CD4-positive, CD25-positive, alpha-beta regulatory T cell (primary cell): ENCODE measurements around the gene LRRTM3. TPM values are rescaled to one million over a fixed set of nuclear protein-coding genes. Genes with fewer than 3 reads are reported as not detected.

Experiments
- ATAC-seq, 2 donors: fragments of 150-1000 bp; cut with Tn5 transposase; one replicate each; pipeline ENCODE4 v1.10.0; 2021; ENCODE audit warnings: low read depth in 2 of 2, moderate number of reproducible peaks in 2 of 2, moderate library complexity in 1 of 2
- DNase-seq, 3 donors: peaks; one replicate each; pipeline versions ENCODE4 v3.0.0 to v3.0.0-alpha.2; 2012 to 2022; ENCODE audit warnings: mixed read lengths in 1 of 3
- H3K27ac ChIP-seq: one replicate; pipeline ENCODE4 v1.7.0; 2013; ENCODE audit warnings: mild to moderate bottlenecking, low read length; ENCODE audit not compliant: insufficient read depth, poor library complexity, severe bottlenecking
- H3K27me3 ChIP-seq: one replicate; pipeline ENCODE4 v1.7.0; 2013; ENCODE audit warnings: low read length; ENCODE audit not compliant: control insufficient read depth, insufficient read depth
- H3K36me3 ChIP-seq: one replicate; pipeline ENCODE4 v1.7.0; 2013; ENCODE audit warnings: mild to moderate bottlenecking, low read length, moderate library complexity; ENCODE audit not compliant: control insufficient read depth, insufficient read depth
- H3K4me1 ChIP-seq: 2 replicates; pipeline ENCODE4 v1.7.0; 2013; ENCODE audit warnings: mild to moderate bottlenecking, low read length; ENCODE audit not compliant: insufficient read depth, control insufficient read depth, poor library complexity, severe bottlenecking
- H3K4me3 ChIP-seq: one replicate; pipeline ENCODE4 v1.7.0; 2013; ENCODE audit warnings: low read depth, mild to moderate bottlenecking, low read length, moderate library complexity
- H3K9me3 ChIP-seq, 2 experiments: 1 replicate in 1 of 2; 2 replicates in 1 of 2; pipeline ENCODE4 v1.7.0; 2013; ENCODE audit warnings: low read length in 2 of 2, mild to moderate bottlenecking in 1 of 2, moderate library complexity in 1 of 2; ENCODE audit not compliant: control insufficient read depth in 2 of 2
- H3K27ac Mint-ChIP-seq, 3 donors: one replicate each; pipeline ENCODE4 v1.8.0; 2020 to 2022; ENCODE audit warnings: mild to moderate bottlenecking in 3 of 3, mixed read lengths in 3 of 3, moderate library complexity in 2 of 3
- H3K27me3 Mint-ChIP-seq: one replicate; pipeline ENCODE4 v1.8.0; 2022; ENCODE audit warnings: mild to moderate bottlenecking, mixed read lengths
- H3K36me3 Mint-ChIP-seq: one replicate; pipeline ENCODE4 v1.8.0; 2020; ENCODE audit warnings: mixed read lengths
- H3K4me1 Mint-ChIP-seq, 4 donors: one replicate each; pipeline ENCODE4 v1.8.0; 2020 to 2022; ENCODE audit warnings: mixed read lengths in 4 of 4, mild to moderate bottlenecking in 1 of 4
- H3K4me3 Mint-ChIP-seq, 4 donors: one replicate each; pipeline ENCODE4 v1.8.0; 2020 to 2022; ENCODE audit warnings: mild to moderate bottlenecking in 4 of 4, mixed read lengths in 4 of 4, moderate library complexity in 3 of 4
- H3K9me3 Mint-ChIP-seq, 7 donors: one replicate each; pipeline ENCODE4 v1.8.0; 2020 to 2022; ENCODE audit warnings: mixed read lengths in 7 of 7, mild to moderate bottlenecking in 3 of 7, moderate library complexity in 2 of 7
- polyA plus RNA-seq, 4 donors: library from polyadenylated mRNA; unstranded; fragments of 300-500 nt; fragmentation: Illumina TruSeq; gene quantifications; one replicate each; pipeline ENCODE4 v1.2.3, GENCODE V29; 2021
- total RNA-seq: library from RNA; stranded (reverse); gene quantifications from one replicate; pipeline ENCODE4 v1.2.3, GENCODE V29; 2022

LRRTM3 gene
- total and polyA plus RNA-seq, 5 donors from 2014 or later: not detected

GRCh38 chr10:67036808-67037207 lies 111.0 kb downstream of the LRRTM3 start:
- Histone ChIP-seq H3K27me3 (no peaks in the 10 kb centered on the region), H3K36me3 (no peaks in the 10 kb centered on the region), H3K9me3 (no peaks in the 10 kb centered on the region), H3K27ac (no peak overlapping the region), H3K4me3 (no peak overlapping the region), H3K4me1 (no peaks in the 10 kb centered on the region)
- Mint-ChIP-seq H3K27me3 (no peaks in the 10 kb centered on the region), H3K36me3 (no peaks in the 10 kb centered on the region), H3K27ac (no peak overlapping the region), H3K9me3 (peaks cover 0 to 4% (median 2%) of the 10 kb centered on the region in 7 donors), H3K4me3 (no peak overlapping the region), H3K4me1 (no peaks in the 10 kb centered on the region)
- ATAC-seq: no peak
- no peak for DNase-seq

DNA sequence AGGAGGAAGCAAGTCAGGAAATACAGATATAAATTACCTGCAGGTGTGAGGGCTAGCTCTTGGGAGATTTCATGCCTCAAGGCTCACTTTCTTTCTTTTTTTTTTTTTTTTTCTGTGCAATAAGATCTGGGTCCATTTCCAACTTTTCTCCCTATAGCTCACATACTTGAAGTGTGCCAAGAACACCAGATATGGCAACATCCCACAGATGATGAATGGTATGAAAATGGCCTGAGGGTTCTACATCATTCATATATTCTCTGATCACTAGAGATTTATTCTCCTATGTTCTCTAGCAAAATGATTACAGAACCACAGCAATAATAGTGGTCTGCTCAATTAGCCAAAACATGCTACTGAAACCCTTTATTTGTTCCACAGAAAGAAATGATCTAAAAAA lies 117.2 kb downstream of the LRRTM3 start:
- no peak overlapping the region for H3K4me3 Mint-ChIP-seq
- H3K27me3 ChIP-seq: no peaks in the 10 kb centered on the region
- H3K9me3 Mint-ChIP-seq: peaks cover 0 to 4% (median 0%) of the 10 kb centered on the region in 7 donors
- H3K9me3 ChIP-seq: no peaks in the 10 kb centered on the region
- no peaks in the 10 kb centered on the region for H3K4me1 Mint-ChIP-seq
- H3K4me3 ChIP-seq: no peak overlapping the region
- ATAC-seq (no peak), DNase-seq (no peak)
- no peak overlapping the region for H3K27ac ChIP-seq
- H3K36me3 Mint-ChIP-seq: no peaks in the 10 kb centered on the region
- no peaks in the 10 kb centered on the region for H3K27me3 Mint-ChIP-seq
- H3K36me3 ChIP-seq: no peaks in the 10 kb centered on the region
- no peaks in the 10 kb centered on the region for H3K4me1 ChIP-seq
- no peak overlapping the region for H3K27ac Mint-ChIP-seq

DNA sequence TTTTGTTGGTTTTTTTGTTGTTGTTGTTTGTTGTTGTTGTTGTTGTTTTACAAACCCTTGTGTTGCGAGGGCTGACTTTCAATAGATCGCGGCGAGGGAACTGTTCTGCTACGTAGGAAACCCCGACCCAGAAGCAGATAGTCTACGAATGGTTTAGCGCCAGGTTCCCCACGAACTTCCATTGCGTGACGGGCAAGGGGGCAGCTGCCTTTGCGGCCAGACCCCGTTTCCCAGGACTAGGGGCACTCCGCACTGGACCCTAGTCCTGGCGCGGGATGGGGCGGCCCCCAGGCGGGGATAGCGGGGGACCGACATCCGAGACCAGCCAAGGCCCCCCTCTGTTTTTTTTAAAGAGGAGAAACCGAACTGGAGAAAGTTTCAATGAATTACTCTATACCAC lies 119.6 kb downstream of the LRRTM3 start:
- Mint-ChIP-seq H3K27ac (no peak overlapping the region), H3K9me3 (peaks cover 0 to 4% (median 2%) of the 10 kb centered on the region in 7 donors), H3K36me3 (no peaks in the 10 kb centered on the region), H3K4me1 (no peaks in the 10 kb centered on the region), H3K4me3 (no peak overlapping the region), H3K27me3 (no peaks in the 10 kb centered on the region)
- H3K36me3 ChIP-seq: no peaks in the 10 kb centered on the region
- H3K4me3 ChIP-seq: no peak overlapping the region
- H3K4me1 ChIP-seq: no peaks in the 10 kb centered on the region
- DNase-seq (no peak), ATAC-seq (no peak)
- no peaks in the 10 kb centered on the region for H3K27me3 ChIP-seq
- no peaks in the 10 kb centered on the region for H3K9me3 ChIP-seq
- no peak overlapping the region for H3K27ac ChIP-seq

- Histone ChIP-seq H3K27me3 (no peaks in the 10 kb centered on the region), H3K9me3 (no peaks in the 10 kb centered on the region), H3K36me3 (no peaks in the 10 kb centered on the region), H3K4me3 (no peak overlapping the region), H3K27ac (no peak overlapping the region), H3K4me1 (no peaks in the 10 kb centered on the region)
- H3K9me3 Mint-ChIP-seq: peaks cover 0 to 4% (median 2%) of the 10 kb centered on the region in 7 donors
- no peaks in the 10 kb centered on the region for H3K4me1 Mint-ChIP-seq
- H3K36me3 Mint-ChIP-seq: no peaks in the 10 kb centered on the region
- no peak overlapping the region for H3K27ac Mint-ChIP-seq
- no peak overlapping the region for H3K4me3 Mint-ChIP-seq
- H3K27me3 Mint-ChIP-seq: no peaks in the 10 kb centered on the region
- DNase-seq (no peak), ATAC-seq (no peak)
These were observed 120.7 kb downstream of the LRRTM3 start for GRCh38 chr10:67046507-67046906.

DNA sequence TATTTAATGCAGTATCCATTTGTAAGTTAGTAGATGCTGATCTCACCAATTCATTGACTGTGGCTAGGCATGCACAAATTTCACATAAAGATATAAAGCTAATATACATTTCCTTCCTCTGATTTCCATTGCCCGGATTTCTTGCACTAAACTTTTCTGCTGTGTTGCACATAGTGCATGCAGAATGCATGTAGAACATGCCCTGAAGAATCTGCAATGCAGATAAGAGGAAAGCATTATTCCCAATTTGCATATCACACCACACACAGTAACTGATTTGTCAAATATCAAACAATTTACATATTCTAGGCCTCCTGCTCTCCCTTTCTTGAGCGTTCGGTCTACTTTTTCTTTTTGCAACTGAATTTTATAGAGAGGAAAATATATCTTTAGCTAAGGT lies 124.2 kb downstream of the LRRTM3 start:
- H3K4me1 Mint-ChIP-seq: no peaks in the 10 kb centered on the region
- no peak overlapping the region for H3K4me3 Mint-ChIP-seq
- ATAC-seq (no peak), DNase-seq (no peak)
- H3K9me3 ChIP-seq: no peaks in the 10 kb centered on the region
- H3K4me1 ChIP-seq: no peaks in the 10 kb centered on the region
- no peak overlapping the region for H3K27ac ChIP-seq
- H3K36me3 ChIP-seq: no peaks in the 10 kb centered on the region
- no peak overlapping the region for H3K27ac Mint-ChIP-seq
- no peak overlapping the region for H3K4me3 ChIP-seq
- no peaks in the 10 kb centered on the region for H3K27me3 ChIP-seq
- no peaks in the 10 kb centered on the region for H3K27me3 Mint-ChIP-seq
- no peaks in the 10 kb centered on the region for H3K36me3 Mint-ChIP-seq
- peaks cover 0 to 4% (median 2%) of the 10 kb centered on the region in 7 donors for H3K9me3 Mint-ChIP-seq

- H3K27me3 Mint-ChIP-seq: no peaks in the 10 kb centered on the region
- Histone ChIP-seq H3K36me3 (no peaks in the 10 kb centered on the region), H3K27ac (no peak overlapping the region), H3K9me3 (no peaks in the 10 kb centered on the region), H3K4me1 (no peaks in the 10 kb centered on the region), H3K27me3 (no peaks in the 10 kb centered on the region), H3K4me3 (no peak overlapping the region)
- H3K4me3 Mint-ChIP-seq: no peak overlapping the region
- H3K4me1 Mint-ChIP-seq: no peaks in the 10 kb centered on the region
- H3K36me3 Mint-ChIP-seq: no peaks in the 10 kb centered on the region
- no peak for DNase-seq
- ATAC-seq: no peak
- H3K9me3 Mint-ChIP-seq: peaks cover 0 to 4% (median 1%) of the 10 kb centered on the region in 7 donors
- no peak overlapping the region for H3K27ac Mint-ChIP-seq
These were observed 124.6 kb downstream of the LRRTM3 start for GRCh38 chr10:67050415-67050814.

- Mint-ChIP-seq H3K9me3 (peaks cover 0 to 10% (median 4%) of the 10 kb centered on the region in 7 donors), H3K4me3 (no peak overlapping the region), H3K36me3 (no peaks in the 10 kb centered on the region), H3K27ac (no peak overlapping the region), H3K4me1 (no peaks in the 10 kb centered on the region), H3K27me3 (no peaks in the 10 kb centered on the region)
- H3K4me3 ChIP-seq: no peak overlapping the region
- H3K27ac ChIP-seq: no peak overlapping the region
- no peak for ATAC-seq
- H3K4me1 ChIP-seq: no peaks in the 10 kb centered on the region
- no peaks in the 10 kb centered on the region for H3K27me3 ChIP-seq
- DNase-seq: no peak
- no peaks in the 10 kb centered on the region for H3K36me3 ChIP-seq
- H3K9me3 ChIP-seq: peaks cover 0 to 2% of the 10 kb centered on the region in 2 experiments
These were observed 146.8 kb downstream of the LRRTM3 start for GRCh38 chr10:67072654-67073053.

DNA sequence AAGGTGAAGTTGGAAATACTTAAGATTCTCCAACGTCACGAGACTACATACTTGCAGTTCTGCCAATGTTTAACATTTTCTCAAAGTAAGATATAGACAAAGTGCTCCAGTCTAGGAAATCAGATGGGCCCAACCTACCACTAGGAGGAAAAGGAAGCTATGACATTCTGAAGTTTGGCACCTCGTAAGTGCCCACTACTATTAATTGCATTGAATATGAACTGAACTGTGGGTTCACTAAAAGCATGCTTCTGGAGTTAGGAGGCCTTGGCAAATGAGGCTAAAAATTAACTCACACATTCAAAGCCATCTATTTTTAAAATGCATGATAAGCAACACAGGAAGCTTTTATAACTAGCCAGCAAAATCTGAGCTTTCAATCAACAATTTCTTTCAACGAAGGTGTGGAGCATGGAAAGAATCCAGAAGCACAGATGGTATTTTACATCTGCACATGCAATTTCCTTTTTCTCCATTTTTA lies 149.7 kb downstream of the LRRTM3 start:
- Mint-ChIP-seq H3K27me3 (no peaks in the 10 kb centered on the region), H3K4me3 (no peak overlapping the region), H3K9me3 (peaks cover 0 to 7% (median 4%) of the 10 kb centered on the region in 7 donors), H3K36me3 (no peaks in the 10 kb centered on the region), H3K27ac (no peak overlapping the region), H3K4me1 (no peaks in the 10 kb centered on the region)
- H3K4me1 ChIP-seq: no peaks in the 10 kb centered on the region
- peaks cover 0 to 2% of the 10 kb centered on the region in 2 experiments for H3K9me3 ChIP-seq
- H3K36me3 ChIP-seq: no peaks in the 10 kb centered on the region
- H3K27me3 ChIP-seq: no peaks in the 10 kb centered on the region
- DNase-seq (no peak), ATAC-seq (no peak)
- H3K4me3 ChIP-seq: no peak overlapping the region
- H3K27ac ChIP-seq: no peak overlapping the region
